Middle frontal gyrus (tissue), 1 donor: ENCODE results near the gene CFL2.

Experiments used
- DNase-seq: peaks from one replicate; pipeline ENCODE4 v3.0.0-alpha.2; 2015; ENCODE audit warnings: low spot score; ENCODE audit errors: extremely low spot score

The CFL2 gene

DNA sequence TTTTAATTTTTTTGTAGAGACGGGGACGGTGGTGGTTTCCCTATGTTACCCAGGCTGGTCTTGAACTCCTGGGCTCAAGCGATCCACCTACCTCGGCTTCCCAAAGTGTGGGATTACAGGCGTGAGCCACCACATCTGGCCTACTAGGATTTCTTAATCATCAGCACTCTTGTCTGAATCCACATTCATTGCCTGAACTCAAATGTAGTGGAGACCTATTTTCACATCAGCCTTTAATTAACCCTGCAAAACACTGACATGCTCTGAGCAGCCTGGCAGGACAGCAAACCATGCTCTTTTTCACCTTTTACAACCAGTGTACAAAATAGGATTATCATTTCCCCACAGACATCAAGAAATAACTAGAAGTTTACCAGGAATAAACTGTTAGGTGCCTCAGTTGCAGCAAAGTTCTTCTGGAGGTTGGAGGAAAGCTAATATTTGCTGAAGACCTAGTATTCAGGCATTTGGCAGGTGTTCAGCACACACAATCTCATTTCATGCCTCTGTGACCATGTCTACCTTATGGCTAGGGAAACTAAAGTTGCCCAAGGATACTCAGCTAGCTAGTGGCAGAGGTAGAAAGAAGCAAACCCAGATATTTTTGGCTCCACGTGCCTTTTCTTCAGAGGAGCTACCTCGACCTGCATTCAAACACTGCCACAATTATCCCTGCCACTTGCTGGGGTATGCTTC lies 37.7 kb downstream of the CFL2 start:
- DNase-seq = no peak

DNA sequence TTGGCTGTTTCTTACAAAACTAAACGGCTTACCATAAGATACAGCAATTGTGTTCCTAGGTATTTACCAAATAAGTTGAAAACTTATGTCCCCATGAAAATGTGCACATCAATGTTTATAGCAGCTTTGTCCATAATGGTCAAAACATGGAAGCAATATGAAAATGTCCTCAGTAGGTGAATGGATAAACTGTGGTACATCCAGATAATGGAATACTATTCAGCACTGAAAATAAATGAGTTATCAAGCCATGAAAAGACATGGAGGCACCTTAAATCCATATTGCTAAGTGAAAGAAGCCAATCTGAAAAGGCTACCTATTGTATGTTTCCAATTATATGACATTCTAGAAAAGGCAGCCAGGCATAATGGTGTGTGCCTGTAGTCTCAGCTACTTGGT lies 40.7 kb downstream of the CFL2 start:
- DNase-seq = no peak

DNA sequence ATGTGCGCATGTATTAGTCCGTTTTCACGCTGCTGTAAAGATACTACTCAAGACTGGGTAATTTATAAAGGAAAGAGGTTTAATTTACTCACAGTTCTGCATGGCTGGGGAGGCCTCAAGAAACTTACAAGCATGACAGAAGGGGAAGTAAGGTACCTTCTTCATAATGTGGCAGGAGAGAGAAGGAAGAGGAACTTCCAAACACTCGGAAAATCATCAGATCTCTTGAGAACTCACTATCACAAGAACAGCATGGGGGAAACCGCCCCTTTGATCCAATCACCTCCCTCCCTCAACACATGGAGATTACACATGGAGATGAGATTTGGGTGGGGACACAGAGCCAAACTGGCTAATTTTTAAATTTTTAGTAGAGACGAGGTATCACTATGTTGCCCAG lies 42.7 kb downstream of the CFL2 start:
- DNase-seq = no peak

DNA sequence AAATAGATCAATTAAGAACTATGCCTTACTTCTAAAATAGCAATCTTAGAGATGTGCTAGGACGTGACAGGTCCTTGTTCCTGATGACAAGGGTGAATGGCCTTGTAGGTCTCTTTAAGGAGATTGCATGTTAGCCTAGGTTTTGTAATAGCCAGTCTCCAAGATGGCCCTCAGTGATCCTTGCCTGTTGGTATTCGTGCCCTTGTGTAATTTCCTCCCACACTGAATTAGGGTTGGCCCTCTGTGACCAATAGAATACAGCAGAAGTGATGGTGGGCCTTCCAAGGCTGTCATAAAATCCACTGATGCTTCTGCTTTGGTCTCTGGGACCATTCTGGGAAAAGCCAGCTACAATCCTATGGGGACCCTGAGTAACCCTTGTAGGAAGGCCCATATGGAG lies 46.3 kb downstream of the CFL2 start:
- no peak for DNase-seq

DNA sequence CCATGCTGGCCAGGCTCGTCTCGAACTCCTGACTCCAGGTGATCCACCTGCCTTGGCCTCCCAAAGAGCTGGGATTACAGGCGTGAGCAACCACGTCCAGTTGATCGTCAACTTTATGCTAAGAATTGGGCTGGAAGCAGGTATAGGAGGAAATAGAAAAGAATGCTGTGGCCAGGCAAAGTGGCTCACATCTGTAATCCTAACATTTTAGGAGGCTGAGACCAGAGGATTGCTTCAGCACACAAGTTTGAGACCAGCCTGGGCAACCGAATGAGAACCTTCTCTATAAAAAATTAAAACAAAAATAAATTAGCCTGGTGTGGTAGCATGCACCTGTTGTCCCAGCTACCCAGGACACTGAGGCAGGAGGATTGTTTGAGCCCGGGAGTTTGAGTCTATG lies 47.4 kb downstream of the CFL2 start:
- DNase-seq = no peak

DNA sequence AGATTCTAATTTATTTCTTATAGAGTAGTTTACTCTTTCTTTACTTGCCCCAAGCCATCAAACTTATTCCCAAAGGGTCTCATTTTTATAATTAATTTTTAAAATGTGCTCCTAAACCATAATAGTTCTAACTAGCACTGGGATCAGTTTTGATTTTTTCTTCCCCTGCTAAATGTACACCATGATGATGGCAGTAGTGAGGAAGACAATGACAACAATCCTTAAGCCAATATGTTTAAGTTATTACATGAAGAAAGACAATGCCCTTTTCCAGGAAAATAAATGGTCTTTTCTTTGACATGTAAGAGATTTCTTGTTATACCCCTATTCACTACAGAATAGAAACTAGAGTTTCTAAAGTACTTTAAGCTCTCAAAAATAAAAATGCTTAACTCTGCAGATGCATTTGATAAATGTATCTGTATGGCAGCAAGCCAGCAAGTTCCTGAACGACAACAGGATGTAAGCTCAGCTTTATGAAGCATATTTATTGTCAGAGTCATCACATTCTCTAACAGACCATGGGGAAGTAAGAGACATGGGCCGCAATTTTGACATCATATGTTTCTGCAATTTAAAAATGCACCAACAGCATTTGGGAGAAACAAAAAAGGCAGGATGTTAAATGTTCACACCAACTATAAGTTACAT lies 48.5 kb downstream of the CFL2 start:
- no peak for DNase-seq

DNA sequence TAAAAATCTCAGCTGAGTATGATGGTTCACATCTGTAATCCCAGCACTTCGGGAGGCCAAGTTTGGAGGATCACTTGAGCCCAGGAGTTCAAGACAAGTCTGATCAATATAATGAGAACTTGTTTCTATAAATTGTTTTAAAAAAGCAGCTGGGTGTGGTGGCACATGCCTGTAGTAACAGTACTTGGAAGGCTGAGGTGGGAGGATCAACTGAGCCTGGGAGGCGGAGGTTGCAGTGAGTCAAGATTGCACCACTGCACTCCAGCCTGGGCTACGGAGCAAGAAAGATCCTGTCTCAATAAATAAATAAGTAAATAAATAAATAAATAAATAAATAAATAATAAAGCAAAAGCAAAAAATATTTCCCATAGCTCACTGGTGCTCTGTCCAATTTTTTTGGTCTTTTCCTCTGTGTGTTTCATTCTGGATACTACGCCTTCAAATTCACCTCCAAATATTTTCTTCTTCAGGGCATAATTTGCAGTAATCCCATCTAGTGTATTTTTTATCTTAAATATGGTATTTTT lies 51.8 kb downstream of the CFL2 start:
- no peak for DNase-seq

DNA sequence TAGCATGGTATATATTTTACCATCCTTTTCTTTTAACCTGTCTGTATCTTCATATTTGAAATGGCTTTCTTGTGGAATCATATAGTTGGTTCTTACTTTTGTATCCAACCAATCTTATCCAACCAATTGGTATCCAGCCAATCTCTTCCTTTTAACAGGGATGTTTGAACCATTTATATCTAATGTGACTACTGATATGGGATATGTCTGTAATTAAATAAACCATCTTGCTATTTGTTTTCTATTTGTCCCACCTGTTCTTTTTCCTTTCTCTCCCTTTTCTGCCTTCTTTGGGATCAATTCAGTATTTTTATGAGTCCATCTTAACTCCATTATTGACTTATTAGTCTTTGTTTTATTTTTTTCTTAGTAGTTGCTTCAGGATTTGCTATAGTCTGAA lies 53.6 kb downstream of the CFL2 start:
- no peak for DNase-seq
